Neural cell (in vitro differentiated cells): ENCODE results near the gene MAML2.

Experiments
- CTCF ChIP-seq: fragments of 450-650 bp; IDR thresholded peaks from 2 replicates; pipeline ENCODE4 v1.5.1; 2014; ENCODE audit warnings: antibody characterized with exemption, mild to moderate bottlenecking, moderate library complexity; ENCODE audit not compliant: poor library complexity, severe bottlenecking
- EP300 ChIP-seq: fragments of 450-650 bp; conservative IDR thresholded peaks from 2 replicates; pipeline ENCODE4 v1.6.1; 2014; ENCODE audit warnings: antibody characterized with exemption, mild to moderate bottlenecking, moderate library complexity; ENCODE audit not compliant: poor library complexity, severe bottlenecking
- EZH2 ChIP-seq: fragments of 200-600, 300-800 bp; shearing (Covaris generic), sonication (generic); IDR thresholded peaks from 2 replicates; pipeline ENCODE4 v1.6.1; 2014; ENCODE audit warnings: antibody characterized with exemption, low read length, borderline replicate concordance, mild to moderate bottlenecking; ENCODE audit not compliant: insufficient read depth, poor library complexity, severe bottlenecking
- MXI1 ChIP-seq: fragments of 450-650 bp; conservative IDR thresholded peaks from 2 replicates; pipeline ENCODE4 v1.6.1; 2014; ENCODE audit warnings: antibody characterized with exemption, mild to moderate bottlenecking; ENCODE audit not compliant: poor library complexity, severe bottlenecking
- POLR2AphosphoS5 ChIP-seq: IDR thresholded peaks from 2 replicates; pipeline ENCODE4 v1.6.1; 2012
- RAD21 ChIP-seq: fragments of 450-650 bp; conservative IDR thresholded peaks from 2 replicates; pipeline ENCODE4 v1.6.1; 2014; ENCODE audit warnings: antibody characterized with exemption, mild to moderate bottlenecking, moderate library complexity
- REST ChIP-seq: IDR thresholded peaks from 2 replicates; pipeline ENCODE4 v1.6.1; 2012; ENCODE audit warnings: borderline replicate concordance

- no peak for TF ChIP-seq EZH2
- no peak for TF ChIP-seq CTCF
- TF ChIP-seq EP300, result no peak
- no peak for TF ChIP-seq RAD21
- no peak for TF ChIP-seq POLR2AphosphoS5
- no peak for TF ChIP-seq MXI1
- TF ChIP-seq REST, result no peak
These were observed 248.8 kb downstream of the MAML2 start for GRCh38 chr11:96094156-96094555.
